H1 (cell line): ENCODE results near the gene CDH2. TPM values are rescaled to one million over a fixed set of nuclear protein-coding genes. Genes with fewer than 3 reads are reported as not detected.

Experiments
- CTCF ChIA-PET: fragments of 300-600 bp; sonication (Branson Sonifier 250); formaldehyde crosslinking; loops from one replicate; lab custom pipeline; 2021; ENCODE audit not compliant: partially characterized antibody; lab: Charles Lee
- POLR2A ChIA-PET: fragments of 300-600 bp; sonication (Branson Sonifier 250); formaldehyde crosslinking; loops from one replicate; lab custom pipeline; 2021; ENCODE audit warnings: inconsistent platforms; ENCODE audit not compliant: partially characterized antibody; lab: Charles Lee
- DNase-seq, 2 experiments: peaks; one replicate each; pipeline versions ENCODE4 v3.0.0 to v3.0.0-alpha.2; 2010 to 2022; ENCODE audit warnings: low spot score in 2 of 2, low read depth in 1 of 2, mixed read lengths in 1 of 2
- FAIRE-seq: peaks from 2 replicates; lab custom pipeline; 2011; peaks lifted over from hg19 to GRCh38; lab: Jason Lieb, UNC
- H2AFZ ChIP-seq: 2 replicates; pipeline ENCODE4 v1.8.1; 2012; ENCODE audit warnings: low read length, inconsistent platforms
- H2AK5ac ChIP-seq: 2 replicates; pipeline ENCODE4 v1.6.1; 2013; ENCODE audit warnings: low read depth, low read length
- H2BK120ac ChIP-seq: replicated peaks from 2 replicates; pipeline ENCODE3; 2013; ENCODE audit warnings: low read depth, low read length, inconsistent platforms
- H2BK12ac ChIP-seq: 2 replicates; pipeline ENCODE4 v1.6.1; 2013; ENCODE audit warnings: low read depth, low read length
- H2BK15ac ChIP-seq: 2 replicates; pipeline ENCODE4 v1.6.1; 2013; ENCODE audit warnings: low read length
- H2BK20ac ChIP-seq: 2 replicates; pipeline ENCODE4 v1.6.1; 2013; ENCODE audit warnings: low read length
- H2BK5ac ChIP-seq: 2 replicates; pipeline ENCODE4 v1.6.1; 2013; ENCODE audit warnings: low read depth, low read length
- H3K14ac ChIP-seq: 2 replicates; pipeline ENCODE4 v1.6.1; 2013; ENCODE audit warnings: inconsistent platforms; ENCODE audit not compliant: insufficient read length
- H3K18ac ChIP-seq: 2 replicates; pipeline ENCODE4 v1.6.1; 2013; ENCODE audit warnings: low read length; ENCODE audit errors: extremely low read depth
- H3K23ac ChIP-seq: 2 replicates; pipeline ENCODE4 v1.6.1; 2013; ENCODE audit warnings: inconsistent platforms; ENCODE audit not compliant: insufficient read length
- H3K23me2 ChIP-seq: 2 replicates; pipeline ENCODE4 v1.6.1; 2013; ENCODE audit warnings: low read depth, low read length
- H3K27ac ChIP-seq: 2 replicates; pipeline ENCODE4 v1.6.1; 2011; ENCODE audit warnings: low read depth, low read length, inconsistent platforms
- H3K27me3 ChIP-seq, 4 experiments: replicated peaks in 1 of 4; 1 replicate in 1 of 4; 2 replicates in 3 of 4; pipeline versions ENCODE4 v1.6.1 to v1.8.1; 2011 to 2013; ENCODE audit warnings: low read length in 3 of 4, mild to moderate bottlenecking in 3 of 4, inconsistent platforms in 2 of 4, mixed read lengths in 2 of 4, moderate library complexity in 1 of 4; ENCODE audit not compliant: control insufficient read depth in 3 of 4, insufficient read depth in 3 of 4; ENCODE audit errors: extremely low read depth in 1 of 4
- H3K36me3 ChIP-seq, 4 experiments: 2 replicates each; pipeline versions ENCODE4 v1.6.1 to v1.8.1; 2011 to 2013; ENCODE audit warnings: mild to moderate bottlenecking in 4 of 4, low read length in 3 of 4, moderate library complexity in 2 of 4, control low read depth in 1 of 4, inconsistent platforms in 1 of 4; ENCODE audit not compliant: insufficient read depth in 4 of 4, control insufficient read depth in 2 of 4
- H3K4ac ChIP-seq: replicated peaks from 2 replicates; pipeline ENCODE3; 2013; ENCODE audit warnings: low read length, low read depth, mixed read lengths, inconsistent platforms; ENCODE audit not compliant: insufficient read length
- H3K4me1 ChIP-seq, 4 experiments: replicated peaks in 1 of 4; 1 replicate in 1 of 4; 2 replicates in 3 of 4; pipeline versions ENCODE4 v1.6.1 to v1.8.1; 2011 to 2013; ENCODE audit warnings: low read length in 3 of 4, inconsistent platforms in 2 of 4, mixed read lengths in 1 of 4; ENCODE audit not compliant: insufficient read depth in 4 of 4, control insufficient read depth in 3 of 4
- H3K4me2 ChIP-seq, 2 experiments: 2 replicates each; pipeline versions ENCODE4 v1.6.1 to v1.8.1; 2011 to 2013; ENCODE audit warnings: low read depth in 2 of 2, low read length in 2 of 2, control low read depth in 1 of 2, inconsistent platforms in 1 of 2, mild to moderate bottlenecking in 1 of 2; ENCODE audit not compliant: insufficient read depth in 1 of 2
- H3K4me3 ChIP-seq, 4 experiments: fragments of 200-600, 300-600 bp in 1 of 4; sonication (generic), shearing (Covaris generic), sonication (Bioruptor Twin) in 1 of 4; 2 replicates each; pipeline versions ENCODE4 v1.5.1 to v1.8.1; 2011 to 2016; ENCODE audit warnings: low read length in 4 of 4, low read depth in 3 of 4, control low read depth in 2 of 4, inconsistent platforms in 2 of 4, mild to moderate bottlenecking in 2 of 4, mixed read lengths in 1 of 4, moderate library complexity in 1 of 4; ENCODE audit not compliant: insufficient read depth in 2 of 4; ENCODE audit errors: extremely low read depth in 1 of 4
- H3K56ac ChIP-seq: replicated peaks from 2 replicates; pipeline ENCODE3; 2013; ENCODE audit warnings: low read depth, mild to moderate bottlenecking, mixed read lengths, low read length, inconsistent platforms; ENCODE audit not compliant: insufficient read length
- H3K79me1 ChIP-seq: 2 replicates; pipeline ENCODE4 v1.6.1; 2013; ENCODE audit warnings: low read depth, low read length, control low read depth
- H3K79me2 ChIP-seq, 2 experiments: 2 replicates each; pipeline versions ENCODE4 v1.6.1 to v1.8.1; 2012 to 2013; ENCODE audit warnings: low read length in 2 of 2, mild to moderate bottlenecking in 2 of 2, inconsistent platforms in 1 of 2; ENCODE audit not compliant: insufficient read depth in 2 of 2, control insufficient read depth in 1 of 2
- H3K9ac ChIP-seq, 4 experiments: replicated peaks in 1 of 4; 1 replicate in 1 of 4; 2 replicates in 3 of 4; pipeline versions ENCODE4 v1.6.1 to v1.8.1; 2011 to 2013; ENCODE audit warnings: low read depth in 3 of 4, low read length in 3 of 4, control low read depth in 2 of 4, mild to moderate bottlenecking in 2 of 4, moderate library complexity in 2 of 4, inconsistent platforms in 1 of 4; ENCODE audit errors: extremely low read depth in 1 of 4
- H3K9me3 ChIP-seq, 2 experiments: 2 replicates each; pipeline versions ENCODE4 v1.6.1 to v1.8.1; 2012 to 2013; ENCODE audit warnings: mild to moderate bottlenecking in 2 of 2, moderate library complexity in 2 of 2, control low read depth in 1 of 2, inconsistent platforms in 1 of 2, low read depth in 1 of 2, low read length in 1 of 2, mixed read lengths in 1 of 2; ENCODE audit not compliant: insufficient read depth in 2 of 2
- H4K20me1 ChIP-seq, 2 experiments: replicated peaks in 1 of 2; 2 replicates each; pipeline versions ENCODE3 to v1.8.1; 2011 to 2013; ENCODE audit warnings: inconsistent platforms in 2 of 2, low read length in 2 of 2, mild to moderate bottlenecking in 1 of 2; ENCODE audit not compliant: insufficient read depth in 2 of 2, control insufficient read depth in 1 of 2
- H4K5ac ChIP-seq: 2 replicates; pipeline ENCODE4 v1.6.1; 2013; ENCODE audit warnings: low read length, low read depth, mixed read lengths, inconsistent platforms; ENCODE audit not compliant: insufficient read length
- H4K8ac ChIP-seq: 2 replicates; pipeline ENCODE4 v1.8.0; 2013; ENCODE audit warnings: mild to moderate bottlenecking, moderate library complexity, low read length, inconsistent platforms; ENCODE audit not compliant: insufficient read depth; ENCODE audit errors: extremely low read depth
- H4K91ac ChIP-seq: replicated peaks from 2 replicates; pipeline ENCODE3; 2013; ENCODE audit warnings: low read length, mixed read lengths, inconsistent platforms; ENCODE audit not compliant: insufficient read length
- BCL11A ChIP-seq, 2 experiments: IDR thresholded peaks; one replicate each; pipeline ENCODE4 v1.6.1; 2011; ENCODE audit warnings: low read depth in 2 of 2, low read length in 2 of 2, mild to moderate bottlenecking in 2 of 2
- CHD1 ChIP-seq: IDR thresholded peaks from 2 replicates; pipeline ENCODE4 v1.6.1; 2012; ENCODE audit warnings: low read depth, low read length, improper control_type of control experiment
- CHD2 ChIP-seq: IDR thresholded peaks from 2 replicates; pipeline ENCODE4 v1.6.1; 2012; ENCODE audit warnings: low read length, improper control_type of control experiment
- CREB1 ChIP-seq: IDR thresholded peaks from 2 replicates; pipeline ENCODE4 v1.6.1; 2012; ENCODE audit warnings: inconsistent platforms
- EZH2 ChIP-seq: fragments of 200-600 bp; sonication (generic); IDR thresholded peaks from 2 replicates; pipeline ENCODE4 v1.7.1; 2012; ENCODE audit warnings: low read depth, mild to moderate bottlenecking, moderate library complexity, low read length, inconsistent platforms; ENCODE audit not compliant: severe bottlenecking
- PHF8 ChIP-seq: fragments of 200-600 bp; sonication (generic); conservative IDR thresholded peaks from 2 replicates; pipeline ENCODE4 v1.7.1; 2012; ENCODE audit warnings: low read depth, mild to moderate bottlenecking, inconsistent platforms, low read length, moderate library complexity
- SIRT6 ChIP-seq: IDR thresholded peaks from one replicate; pipeline ENCODE4 v1.7.1; 2012; ENCODE audit warnings: low read length, inconsistent platforms
- SP2 ChIP-seq: IDR thresholded peaks from 2 replicates; pipeline ENCODE4 v1.6.1; 2012; ENCODE audit warnings: mild to moderate bottlenecking, low read length, inconsistent platforms
- SRF ChIP-seq: IDR thresholded peaks from 2 replicates; pipeline ENCODE4 v1.6.1; 2011; ENCODE audit warnings: mild to moderate bottlenecking, low read depth, low read length, moderate library complexity
- WGBS, 2 experiments: shearing (Covaris generic) in 1 of 2; methylation state at CpG; one replicate each; pipeline versions ENCODE4 v1.1.6 to v1.1.7; 2013 to 2015; ENCODE audit warnings: low lambda C conversion rate in 2 of 2, mixed read lengths in 2 of 2, inconsistent platforms in 1 of 2, low coverage in 1 of 2, missing lambda C conversion rate in 1 of 2; ENCODE audit not compliant: insufficient replicate concordance in 2 of 2, insufficient coverage in 1 of 2, insufficient read length in 1 of 2; ENCODE audit errors: extremely low coverage in 1 of 2, missing lambda C conversion rate in 1 of 2; 5-methylcytosine and 5-hydroxymethylcytosine counted together
- polyA plus RNA-seq, 7 experiments: library from polyadenylated mRNA; depleted of rRNA in 3 of 7; stranded (reverse) in 5 of 7; unstranded in 2 of 7; fragments of >200 nt in 5 of 7; fragments of 200-250 nt in 2 of 7; gene quantifications; 1 replicate in 5 of 7; 2 replicates in 1 of 7; 4 replicates in 1 of 7; pipeline versions ENCODE4 v1.2.1 to v1.2.3, GENCODE V29; 2011 to 2013; ENCODE audit warnings: missing spikeins in 2 of 7, mixed read lengths in 2 of 7
- total RNA-seq: library from RNA; stranded (reverse); fragmentation: NEBNext Ultra II Directional; extraction: Animal tissue kit (Norgen Biotek cat#: 25700); gene quantifications from 2 replicates; pipeline ENCODE4 v1.2.1, GENCODE V29; 2021

Gene CDH2
- total and polyA plus RNA-seq, 2 of the 8 experiments (the other 6 are each of a cell fraction or from before 2014, with no cell fraction given) = 15.0 to 56.5 TPM

- Histone ChIP-seq H3K27me3 (no peaks in the 10 kb centered on the region), H4K8ac (no peak overlapping the region), H2AK5ac (no peak overlapping the region), H3K79me1 (no peaks in the 10 kb centered on the region), H2BK15ac (no peak overlapping the region), H3K27ac (no peak overlapping the region), H2BK5ac (no peak overlapping the region), H3K79me2 (no peaks in the 10 kb centered on the region), H3K4me1 (peaks cover 0 to 3% (median 0%) of the 10 kb centered on the region in 4 experiments; a peak in 2 of 7 replicates), H3K23me2 (no peaks in the 10 kb centered on the region), H2BK20ac (no peak overlapping the region), H4K5ac (no peak overlapping the region), H3K4ac (no peak overlapping the region), H4K20me1 (no peaks in the 10 kb centered on the region), H3K4me3 (no peak overlapping the region), H4K91ac (no peak overlapping the region), H3K14ac (no peak overlapping the region), H3K9me3 (no peaks in the 10 kb centered on the region), H3K18ac (no peak overlapping the region), H3K4me2 (no peak overlapping the region), H3K23ac (no peak overlapping the region), H3K56ac (no peak overlapping the region), H2BK12ac (no peak overlapping the region), H2AFZ (no peak overlapping the region), H3K9ac (no peak overlapping the region), H2BK120ac (no peak overlapping the region), H3K36me3 (no peaks in the 10 kb centered on the region)
- 95% methylated on average over 3 of the region's 3 CpGs; no CpG with 5 or more reads in 1 of the 2 experiments for WGBS, 2 experiments
- DNase-seq (no peak), FAIRE-seq (no peak)
- TF ChIP-seq CHD2 (no peak), PHF8 (no peak), CREB1 (no peak), SP2 (no peak), SIRT6 (no peak), CHD1 (no peak), BCL11A (IDR thresholded peaks at IDR 0.05; ENCODE audit: low read depth in 2 of 2, low read length in 2 of 2) (no peak), SRF (no peak), EZH2 (no peak)
- ChIA-PET POLR2A (no interaction called here), CTCF (no interaction called here)
These were observed 117.1 kb downstream of the CDH2 start for GRCh38 chr18:28059861-28060260.
